Kidney (tissue), 14 donors: ENCODE data around the gene ZDHHC12. TPM values are rescaled to one million over a fixed set of nuclear protein-coding genes. Genes with fewer than 3 reads are reported as not detected.

Experiments used
- DNase-seq, 5 donors: peaks; one replicate each; pipeline ENCODE4 v3.0.0-alpha.2; 2013 to 2020
- FAIRE-seq: peaks from 2 replicates; lab custom pipeline; 2012; peaks lifted over from hg19 to GRCh38; lab: Jason Lieb, UNC
- H3K27ac ChIP-seq, 2 donors: one replicate each; pipeline ENCODE4 v1.7.0; 2013; ENCODE audit warnings: low read depth in 2 of 2, low read length in 2 of 2, inconsistent platforms in 1 of 2
- H3K27me3 ChIP-seq: one replicate; pipeline ENCODE4 v1.7.1; 2013; ENCODE audit warnings: low read length, inconsistent platforms; ENCODE audit not compliant: control insufficient read depth, insufficient read depth
- H3K36me3 ChIP-seq, 3 donors: one replicate each; pipeline versions ENCODE4 v1.7.0 to v1.7.1; 2013; ENCODE audit warnings: low read length in 3 of 3, control low read depth in 1 of 3, inconsistent platforms in 1 of 3; ENCODE audit not compliant: insufficient read depth in 3 of 3, control insufficient read depth in 2 of 3
- H3K4me1 ChIP-seq, 3 donors: one replicate each; pipeline versions ENCODE4 v1.7.0 to v1.7.1; 2013; ENCODE audit warnings: low read length in 3 of 3, inconsistent platforms in 1 of 3, low read depth in 1 of 3; ENCODE audit not compliant: control insufficient read depth in 2 of 3, insufficient read depth in 2 of 3
- H3K4me3 ChIP-seq, 3 donors: one replicate each; pipeline versions ENCODE4 v1.7.0 to v1.8.1; 2013; ENCODE audit warnings: low read length in 3 of 3, control low read depth in 1 of 3, inconsistent platforms in 1 of 3
- H3K9ac ChIP-seq, 3 donors: one replicate each; pipeline versions ENCODE4 v1.7.0 to v1.7.1; 2013; ENCODE audit warnings: low read length in 3 of 3, control low read depth in 1 of 3, inconsistent platforms in 1 of 3
- H3K9me3 ChIP-seq, 3 donors: one replicate each; pipeline versions ENCODE4 v1.7.0 to v1.7.1; 2013; ENCODE audit warnings: low read length in 3 of 3, control low read depth in 1 of 3, inconsistent platforms in 1 of 3; ENCODE audit not compliant: control insufficient read depth in 2 of 3, insufficient read depth in 1 of 3
- CTCF ChIP-seq: IDR thresholded peaks from 3 replicates; pipeline ENCODE4 v1.5.1; 2012; ENCODE audit warnings: mild to moderate bottlenecking, moderate library complexity, borderline replicate concordance; ENCODE audit not compliant: insufficient read depth; ENCODE audit errors: extremely low read depth
- intact Hi-C: fragments of 100-400 bp; cut with DNase I; formaldehyde crosslinking; loops from one replicate; pipeline ENCODE4 v1.11.1; 2022
- polyA plus RNA-seq: library from polyadenylated mRNA; stranded (reverse); fragments of 350-450 nt; fragmentation: Illumina TruSeq; extraction: RNeasy Lipid Tissue Mini Kit (QIAGEN cat#74804); gene quantifications from one replicate; pipeline ENCODE4 v1.2.3, GENCODE V29; 2014; ENCODE audit warnings: low read depth, low replicate concordance; ENCODE audit not compliant: insufficient read depth
- total RNA-seq: library from RNA; stranded (reverse); fragmentation: NEBNext Ultra II Directional; extraction: Animal tissue kit (Norgen Biotek cat#: 25700); gene quantifications from one replicate; pipeline ENCODE4 v1.2.1, GENCODE V29; 2021
- donor health status: control.
- donor health status: control.
- donor health status: control.
- donor health status: control.
- donor health status: control.
- donor health status: DM: yes; HTN: yes; CAD: no.
- donor health status: Normal renal cell carcinoma (clear cell type).

The ZDHHC12 gene
- total and polyA plus RNA-seq, 2 donors from 2014 or later = 39.9 to 54.7 TPM

DNA sequence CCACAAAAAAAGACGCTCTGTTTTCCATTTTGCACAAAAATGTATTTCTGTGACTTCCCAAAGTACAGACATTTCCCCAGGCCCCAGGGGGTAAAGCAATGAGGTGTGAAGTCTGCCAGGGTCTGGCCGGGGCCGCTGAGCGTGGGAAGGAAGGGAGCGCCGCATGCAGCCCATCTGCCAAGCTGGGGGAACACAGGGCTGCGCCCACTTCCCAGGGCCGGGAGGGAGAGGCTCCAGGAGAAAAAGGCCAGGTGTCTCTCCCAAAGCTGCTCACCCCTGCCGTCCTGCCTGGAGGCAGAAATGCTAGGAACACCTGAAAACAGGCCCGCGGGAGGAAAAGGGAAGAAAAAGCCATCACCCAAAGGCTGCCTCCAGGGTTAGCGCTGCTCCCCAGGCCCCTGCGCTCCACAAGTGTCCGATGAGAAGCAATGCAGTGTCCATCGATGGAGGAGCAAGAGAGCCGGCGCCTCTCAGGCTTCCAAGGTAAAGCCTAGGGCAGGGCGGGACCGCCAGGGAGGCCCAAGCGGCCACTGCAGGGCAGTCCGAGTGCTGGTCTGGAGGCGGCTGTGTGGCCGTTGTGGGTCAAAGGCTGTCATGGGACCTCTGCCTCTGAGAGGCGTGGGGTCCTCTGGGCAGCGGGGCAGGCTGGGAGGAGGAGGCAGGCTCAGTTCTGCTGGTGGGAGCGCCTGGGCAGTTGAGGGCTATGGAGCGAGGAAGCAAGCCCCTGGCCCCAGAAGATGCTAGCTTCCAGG lies 6.0 kb upstream of the ZDHHC12 start:
- FAIRE-seq (no peak), DNase-seq (peak in 3 of 5 donors; percentile 26 to 49 (median 28))
- Histone ChIP-seq H3K36me3 (peaks cover 0 to 12% (median 2%) of the 10 kb centered on the region in 3 donors), H3K4me1 (peaks cover 0 to 2% (median 0%) of the 10 kb centered on the region in 3 donors), H3K9me3 (no peaks in the 10 kb centered on the region), H3K27ac (no peak overlapping the region), H3K27me3 (no peaks in the 10 kb centered on the region), H3K9ac (no peak overlapping the region), H3K4me3 (no peak overlapping the region)
- intact Hi-C loops = no loop called here
- TF ChIP-seq CTCF = no peak

- intact Hi-C loops = no loop called here
- peak in 2 of 5 donors; percentile 10 to 34 for DNase-seq
- Histone ChIP-seq H3K9me3 (no peaks in the 10 kb centered on the region), H3K4me3 (no peak overlapping the region), H3K9ac (no peak overlapping the region), H3K27ac (no peak overlapping the region), H3K27me3 (no peaks in the 10 kb centered on the region), H3K4me1 (peaks cover 0 to 8% (median 4%) of the 10 kb centered on the region in 3 donors), H3K36me3 (peaks cover 0 to 6% (median 0%) of the 10 kb centered on the region in 3 donors)
- TF ChIP-seq CTCF = no peak
- FAIRE-seq = no peak
These were observed 5.4 kb upstream of the ZDHHC12 start for GRCh38 chr9:128729302-128729701.

DNA sequence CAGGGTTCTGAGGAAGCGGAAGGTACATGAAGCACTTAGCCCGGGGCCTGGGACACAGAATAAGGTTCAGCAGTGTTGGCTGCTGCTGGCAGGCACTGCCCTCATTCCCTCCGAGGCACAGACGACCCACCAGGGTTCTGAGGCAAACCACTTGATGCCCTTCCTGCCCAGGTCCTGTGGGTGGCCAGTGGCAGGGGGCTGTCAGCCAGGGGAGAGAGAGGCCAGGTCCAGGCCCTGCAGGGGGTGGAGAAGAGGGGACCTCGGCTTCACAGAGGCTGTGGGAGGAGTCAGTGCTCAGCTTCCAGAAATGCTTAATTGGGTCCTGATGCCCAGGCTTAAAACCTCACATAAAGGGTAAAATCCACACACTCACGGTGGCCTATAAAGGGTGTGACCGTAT lies 4.4 kb upstream of the ZDHHC12 start:
- intact Hi-C loops = no loop called here

More for the DNA sequence above, 4.4 kb upstream of the ZDHHC12 start:
- Histone ChIP-seq H3K27me3 (no peaks in the 10 kb centered on the region), H3K4me3 (no peak overlapping the region), H3K9me3 (no peaks in the 10 kb centered on the region), H3K36me3 (peaks cover 0 to 6% (median 0%) of the 10 kb centered on the region in 3 donors), H3K9ac (no peak overlapping the region), H3K4me1 (peaks cover 0 to 12% (median 5%) of the 10 kb centered on the region in 3 donors), H3K27ac (no peak overlapping the region)
- TF ChIP-seq CTCF = no peak
- DNase-seq (no peak), FAIRE-seq (no peak)
